ENCODE measurements around the gene PMIS2.
"Not testable (repeated sequence)": the region's sequence is repeated elsewhere in the genome, so short reads cannot be mapped to it uniquely, and the experiment has no call there.

The PMIS2 gene

GRCh38 chr19:35595026-35595425 lies 9.1 kb downstream of the PMIS2 start:
- not testable (repeated sequence) for DNase-seq (ENCODE audit: low spot score)

GRCh38 chr19:35595928-35596327 lies 10.0 kb downstream of the PMIS2 start:
- no peak for DNase-seq (ENCODE audit: low spot score)

GRCh38 chr19:35596366-35596999 lies 10.5 kb downstream of the PMIS2 start:
- DNase-seq (ENCODE audit: low spot score): peak; percentile 19

GRCh38 chr19:35601971-35602370 lies 16.0 kb downstream of the PMIS2 start:
- no peak for DNase-seq (ENCODE audit: low spot score)

- DNase-seq (ENCODE audit: low spot score): not testable (repeated sequence)
Observed at GRCh38 chr19:35604436-35604835, 18.5 kb downstream of the PMIS2 start.

- DNase-seq (ENCODE audit: low spot score): not testable (repeated sequence)
Observed at GRCh38 chr19:35607170-35607569, 21.2 kb downstream of the PMIS2 start.

GRCh38 chr19:35607661-35608060 lies 21.7 kb downstream of the PMIS2 start:
- no peak for DNase-seq (ENCODE audit: low spot score)

- DNase-seq (ENCODE audit: low spot score): no peak
Observed at GRCh38 chr19:35608251-35608650, 22.3 kb downstream of the PMIS2 start.

GRCh38 chr19:35609851-35610353 lies 23.9 kb downstream of the PMIS2 start:
- no peak for DNase-seq (ENCODE audit: low spot score)

GRCh38 chr19:35612224-35612558 lies 26.2 kb downstream of the PMIS2 start:
- no peak for DNase-seq (ENCODE audit: low spot score)

GRCh38 chr19:35612559-35613321 lies 26.8 kb downstream of the PMIS2 start, which contains the start of gene HAUS5:
Gene HAUS5, plus strand, starts transcription at chr19:35612735. Its CDS starts 60 bp downstream, at chr19:35612795.
- peak; percentile 98 for DNase-seq (ENCODE audit: low spot score)

GRCh38 chr19:35613574-35613973 lies 27.6 kb downstream of the PMIS2 start:
- DNase-seq (ENCODE audit: low spot score): no peak

GRCh38 chr19:35615036-35615435 lies 29.1 kb downstream of the PMIS2 start:
- DNase-seq (ENCODE audit: low spot score): no peak

GRCh38 chr19:35618857-35619256 lies 32.9 kb downstream of the PMIS2 start:
- no peak for DNase-seq (ENCODE audit: low spot score)

GRCh38 chr19:35619290-35619923 lies 33.4 kb downstream of the PMIS2 start:
- no peak for DNase-seq (ENCODE audit: low spot score)

GRCh38 chr19:35620001-35620400 lies 34.0 kb downstream of the PMIS2 start:
- DNase-seq (ENCODE audit: low spot score): no peak

- no peak for DNase-seq (ENCODE audit: low spot score)
Observed at GRCh38 chr19:35621708-35622107, 35.7 kb downstream of the PMIS2 start.

- DNase-seq (ENCODE audit: low spot score): no peak
Observed at GRCh38 chr19:35622750-35623149, 36.8 kb downstream of the PMIS2 start.

GRCh38 chr19:35623327-35624010 lies 37.5 kb downstream of the PMIS2 start:
- no peak for DNase-seq (ENCODE audit: low spot score)

- no peak for DNase-seq (ENCODE audit: low spot score)
Observed at GRCh38 chr19:35628264-35628564, 42.2 kb downstream of the PMIS2 start.

GRCh38 chr19:35628565-35629331 lies 42.8 kb downstream of the PMIS2 start, which contains the start of gene RBM42:
Gene RBM42, plus strand, starts transcription at chr19:35629036. Its CDS starts 118 bp downstream, at chr19:35629154.
- peak; percentile 99 for DNase-seq (ENCODE audit: low spot score)

- DNase-seq (ENCODE audit: low spot score): no peak
Observed at GRCh38 chr19:35629332-35629633, 43.3 kb downstream of the PMIS2 start.

Data from AG08395 (cell line).